HCT116 (cell line): Measurements from ENCODE around the gene OR2B6. TPM values are rescaled to one million over a fixed set of nuclear protein-coding genes. Genes with fewer than 3 reads are reported as not detected.

ENCODE experiments used
- ATAC-seq: fragments of 200-7000 bp; cut with Tn5 transposase; 2 replicates; pipeline ENCODE4 v1.9.1; 2020; ENCODE audit warnings: mild to moderate bottlenecking, moderate library complexity
- BruUV-seq: library from RNA; stranded (reverse); fragments of 400-500 nt; replicated peaks from 2 replicates; lab custom pipeline; 2021; lab: Mats Ljungman, UMichigan
- CTCF ChIA-PET: fragments of 300-600 bp; sonication (Branson Sonifier 250); formaldehyde crosslinking; loops from one replicate; lab custom pipeline; 2021; ENCODE audit warnings: antibody characterized with exemption; lab: Charles Lee
- POLR2A ChIA-PET: fragments of 300-600, 350-600 bp; sonication (Branson Sonifier 250); formaldehyde crosslinking; loops from one replicate; lab custom pipeline; 2021; ENCODE audit warnings: antibody characterized with exemption; lab: Charles Lee
- RAD21 ChIA-PET, 2 experiments: fragments of 300-600 bp; sonication (Branson Sonifier 250); formaldehyde crosslinking; loops; one replicate each; lab custom pipeline; 2023; ENCODE audit warnings: low total read pairs in 2 of 2; ENCODE audit not compliant: uncharacterized antibody in 2 of 2, unreplicated experiment in 2 of 2, low non-redundant PET in 1 of 2; lab: Charles Lee
- DNase-seq: peaks from one replicate; pipeline ENCODE4 v3.0.0-alpha.2; 2010; ENCODE audit warnings: low read depth, low spot score
- H2AFZ ChIP-seq: fragments of 200-600 bp; shearing (Covaris generic), sonication (generic); 2 replicates; pipeline ENCODE4 v1.6.1; 2017; ENCODE audit warnings: low read depth, mixed run types, mixed read lengths, antibody characterized with exemption, low read length; ENCODE audit not compliant: poor library complexity, severe bottlenecking
- H3K27ac ChIP-seq: 2 replicates; pipeline ENCODE4 v1.5.1; 2012; ENCODE audit warnings: low read depth, low read length
- H3K27me3 ChIP-seq: fragments of 200-600 bp; sonication (generic); 2 replicates; pipeline ENCODE4 v1.6.1; 2016; ENCODE audit warnings: mixed run types, low read length, mixed read lengths; ENCODE audit not compliant: insufficient read depth
- H3K36me3 ChIP-seq, 2 experiments: fragments of 200-500 bp in 1 of 2; fragments of 200-600 bp in 1 of 2; sonication (Bioruptor generic) in 1 of 2; sonication (generic) in 1 of 2; 2 replicates each; pipeline versions ENCODE4 v1.5.1 to v1.6.1; 2014 to 2016; ENCODE audit warnings: low read length in 2 of 2, inconsistent platforms in 1 of 2, mixed read lengths in 1 of 2, mixed run types in 1 of 2; ENCODE audit not compliant: insufficient read depth in 2 of 2, control insufficient read depth in 1 of 2
- H3K4me1 ChIP-seq, 2 experiments: fragments of 200-600 bp in 1 of 2; sonication (generic) in 1 of 2; 2 replicates each; pipeline versions ENCODE4 v1.5.1 to v1.6.1; 2012 to 2017; ENCODE audit warnings: low read length in 2 of 2, inconsistent platforms in 1 of 2, mild to moderate bottlenecking in 1 of 2, mixed read lengths in 1 of 2, mixed run types in 1 of 2, moderate library complexity in 1 of 2; ENCODE audit not compliant: insufficient read depth in 2 of 2, control insufficient read depth in 1 of 2
- H3K4me2 ChIP-seq: fragments of 200-600 bp; sonication (generic); 2 replicates; pipeline ENCODE4 v1.6.1; 2017; ENCODE audit warnings: mixed run types, low read length, mixed read lengths
- H3K4me3 ChIP-seq, 2 experiments: fragments of 200-600 bp in 1 of 2; sonication (generic) in 1 of 2; replicated peaks in 1 of 2; 2 replicates each; pipeline ENCODE4 v1.5.1; 2011 to 2016; ENCODE audit warnings: low read length in 2 of 2, control low read depth in 1 of 2, low read depth in 1 of 2, mild to moderate bottlenecking in 1 of 2, mixed read lengths in 1 of 2, mixed run types in 1 of 2
- H3K79me2 ChIP-seq: fragments of 200-600 bp; sonication (generic); 2 replicates; pipeline ENCODE4 v1.6.1; 2017; ENCODE audit warnings: mild to moderate bottlenecking, mixed run types, low read length, moderate library complexity, mixed read lengths; ENCODE audit not compliant: insufficient read depth
- H3K9ac ChIP-seq: fragments of 200-600 bp; sonication (generic); 2 replicates; pipeline ENCODE4 v1.6.1; 2016; ENCODE audit warnings: low read length, mixed read lengths
- H3K9me2 ChIP-seq: fragments of 200-600 bp; sonication (generic), shearing (Covaris generic); 2 replicates; pipeline ENCODE4 v1.6.1; 2017; ENCODE audit warnings: mixed run types, mild to moderate bottlenecking, moderate library complexity; ENCODE audit not compliant: insufficient read depth
- H3K9me3 ChIP-seq, 2 experiments: fragments of 200-500 bp in 1 of 2; fragments of 200-600 bp in 1 of 2; sonication (Bioruptor generic) in 1 of 2; sonication (generic) in 1 of 2; 2 replicates each; pipeline ENCODE4 v1.6.1; 2014 to 2017; ENCODE audit warnings: low read length in 2 of 2, mixed read lengths in 2 of 2, inconsistent platforms in 1 of 2, low read depth in 1 of 2, mild to moderate bottlenecking in 1 of 2, mixed run types in 1 of 2, moderate library complexity in 1 of 2; ENCODE audit not compliant: control insufficient read depth in 1 of 2, insufficient read depth in 1 of 2
- H4K20me1 ChIP-seq: fragments of 200-600 bp; sonication (generic), shearing (Covaris generic); 2 replicates; pipeline ENCODE4 v1.6.1; 2017; ENCODE audit warnings: mixed run types, mild to moderate bottlenecking, moderate library complexity; ENCODE audit not compliant: insufficient read depth
- CEBPB ChIP-seq: IDR thresholded peaks from 2 replicates; pipeline ENCODE4 v1.6.1; 2012; ENCODE audit warnings: low read depth
- SP1 ChIP-seq: IDR thresholded peaks from 2 replicates; pipeline ENCODE4 v1.6.1; 2012; ENCODE audit warnings: low read depth
- TCF7L2 ChIP-seq: IDR thresholded peaks from 2 replicates; pipeline ENCODE4 v1.7.0; 2011; ENCODE audit warnings: borderline replicate concordance, inconsistent platforms; ENCODE audit not compliant: insufficient read depth, insufficient read length; ENCODE audit errors: extremely low read depth
- intact Hi-C: fragments of 100-400 bp; cut with micrococcal nuclease; formaldehyde crosslinking; loops from 2 replicates; pipeline ENCODE4 v1.10.0; 2022
- total RNA-seq: library from RNA; stranded (reverse); gene quantifications from one replicate; pipeline ENCODE4 v1.2.1, GENCODE V29; 2021; ENCODE audit not compliant: unreplicated experiment
- TF ChIP-seq, protein P1 (sequence below): IDR thresholded peaks from 2 replicates; pipeline ENCODE4 v1.6.1; 2012; ENCODE audit warnings: low read depth
- TF ChIP-seq, protein P2 (sequence below), 3 experiments: fragments of 200-600 bp in 1 of 3; sonication (generic) in 1 of 3; IDR thresholded peaks in 2 of 3; conservative IDR thresholded peaks in 1 of 3; 2 replicates each; pipeline ENCODE4 v1.5.1; 2012 to 2017; ENCODE audit warnings: low read depth in 2 of 3, low read length in 2 of 3, antibody characterized with exemption in 1 of 3, borderline replicate concordance in 1 of 3, control low read depth in 1 of 3, mild to moderate bottlenecking in 1 of 3, mixed read lengths in 1 of 3, mixed run types in 1 of 3, moderate library complexity in 1 of 3; ENCODE audit not compliant: insufficient read depth in 1 of 3
- TF ChIP-seq, protein P3 (sequence below): IDR thresholded peaks from 2 replicates; pipeline ENCODE4 v1.6.1; 2012

Gene OR2B6
- total RNA-seq, 1 experiment from 2014 or later = 0.25 TPM

DNA sequence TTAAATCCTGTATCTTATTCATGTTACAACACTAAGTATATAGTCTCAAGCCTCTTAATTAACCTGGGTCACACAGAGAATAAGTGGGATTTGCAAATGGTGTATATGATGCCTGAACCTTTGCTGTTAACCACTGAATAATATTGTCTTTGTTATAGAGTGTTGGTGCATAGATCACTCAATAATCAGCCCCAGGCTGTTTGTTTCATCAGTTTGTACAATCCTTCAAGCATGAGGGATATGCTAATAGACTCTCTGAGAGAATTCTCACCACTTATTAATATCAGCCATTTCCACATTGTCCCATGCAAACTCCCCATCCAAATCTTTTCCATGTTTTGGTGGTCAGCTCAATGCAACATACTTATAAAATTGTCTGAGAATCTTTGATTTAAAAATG lies 21.7 kb downstream of the OR2B6 start:
- H3K4me1 ChIP-seq = no peaks in the 10 kb centered on the region
- TF ChIP-seq, protein P1, sequence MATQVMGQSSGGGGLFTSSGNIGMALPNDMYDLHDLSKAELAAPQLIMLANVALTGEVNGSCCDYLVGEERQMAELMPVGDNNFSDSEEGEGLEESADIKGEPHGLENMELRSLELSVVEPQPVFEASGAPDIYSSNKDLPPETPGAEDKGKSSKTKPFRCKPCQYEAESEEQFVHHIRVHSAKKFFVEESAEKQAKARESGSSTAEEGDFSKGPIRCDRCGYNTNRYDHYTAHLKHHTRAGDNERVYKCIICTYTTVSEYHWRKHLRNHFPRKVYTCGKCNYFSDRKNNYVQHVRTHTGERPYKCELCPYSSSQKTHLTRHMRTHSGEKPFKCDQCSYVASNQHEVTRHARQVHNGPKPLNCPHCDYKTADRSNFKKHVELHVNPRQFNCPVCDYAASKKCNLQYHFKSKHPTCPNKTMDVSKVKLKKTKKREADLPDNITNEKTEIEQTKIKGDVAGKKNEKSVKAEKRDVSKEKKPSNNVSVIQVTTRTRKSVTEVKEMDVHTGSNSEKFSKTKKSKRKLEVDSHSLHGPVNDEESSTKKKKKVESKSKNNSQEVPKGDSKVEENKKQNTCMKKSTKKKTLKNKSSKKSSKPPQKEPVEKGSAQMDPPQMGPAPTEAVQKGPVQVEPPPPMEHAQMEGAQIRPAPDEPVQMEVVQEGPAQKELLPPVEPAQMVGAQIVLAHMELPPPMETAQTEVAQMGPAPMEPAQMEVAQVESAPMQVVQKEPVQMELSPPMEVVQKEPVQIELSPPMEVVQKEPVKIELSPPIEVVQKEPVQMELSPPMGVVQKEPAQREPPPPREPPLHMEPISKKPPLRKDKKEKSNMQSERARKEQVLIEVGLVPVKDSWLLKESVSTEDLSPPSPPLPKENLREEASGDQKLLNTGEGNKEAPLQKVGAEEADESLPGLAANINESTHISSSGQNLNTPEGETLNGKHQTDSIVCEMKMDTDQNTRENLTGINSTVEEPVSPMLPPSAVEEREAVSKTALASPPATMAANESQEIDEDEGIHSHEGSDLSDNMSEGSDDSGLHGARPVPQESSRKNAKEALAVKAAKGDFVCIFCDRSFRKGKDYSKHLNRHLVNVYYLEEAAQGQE = no peak
- TF ChIP-seq, protein P2, sequence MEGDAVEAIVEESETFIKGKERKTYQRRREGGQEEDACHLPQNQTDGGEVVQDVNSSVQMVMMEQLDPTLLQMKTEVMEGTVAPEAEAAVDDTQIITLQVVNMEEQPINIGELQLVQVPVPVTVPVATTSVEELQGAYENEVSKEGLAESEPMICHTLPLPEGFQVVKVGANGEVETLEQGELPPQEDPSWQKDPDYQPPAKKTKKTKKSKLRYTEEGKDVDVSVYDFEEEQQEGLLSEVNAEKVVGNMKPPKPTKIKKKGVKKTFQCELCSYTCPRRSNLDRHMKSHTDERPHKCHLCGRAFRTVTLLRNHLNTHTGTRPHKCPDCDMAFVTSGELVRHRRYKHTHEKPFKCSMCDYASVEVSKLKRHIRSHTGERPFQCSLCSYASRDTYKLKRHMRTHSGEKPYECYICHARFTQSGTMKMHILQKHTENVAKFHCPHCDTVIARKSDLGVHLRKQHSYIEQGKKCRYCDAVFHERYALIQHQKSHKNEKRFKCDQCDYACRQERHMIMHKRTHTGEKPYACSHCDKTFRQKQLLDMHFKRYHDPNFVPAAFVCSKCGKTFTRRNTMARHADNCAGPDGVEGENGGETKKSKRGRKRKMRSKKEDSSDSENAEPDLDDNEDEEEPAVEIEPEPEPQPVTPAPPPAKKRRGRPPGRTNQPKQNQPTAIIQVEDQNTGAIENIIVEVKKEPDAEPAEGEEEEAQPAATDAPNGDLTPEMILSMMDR (IDR thresholded peaks at IDR 0.05 in 2 of 3, conservative IDR thresholded peaks at IDR 0.05 in 1 of 3; ENCODE audit: borderline replicate concordance in 1 of 3, insufficient read depth in 1 of 3, low read depth in 2 of 3, low read length in 2 of 3) = no peak
- TF ChIP-seq CEBPB (no peak), SP1 (no peak), TCF7L2 (no peak)
- TF ChIP-seq, protein P3, sequence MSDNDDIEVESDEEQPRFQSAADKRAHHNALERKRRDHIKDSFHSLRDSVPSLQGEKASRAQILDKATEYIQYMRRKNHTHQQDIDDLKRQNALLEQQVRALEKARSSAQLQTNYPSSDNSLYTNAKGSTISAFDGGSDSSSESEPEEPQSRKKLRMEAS = no peak
- TF ChIP-seq, all 23 proteins: peak for 0
- Histone ChIP-seq H3K9me2 (no peaks in the 10 kb centered on the region), H3K4me2 (no peak overlapping the region), H3K27me3 (no peaks in the 10 kb centered on the region), H3K9ac (no peak overlapping the region), H4K20me1 (no peaks in the 10 kb centered on the region), H3K9me3 (no peaks in the 10 kb centered on the region), H3K36me3 (no peaks in the 10 kb centered on the region), H2AFZ (no peak overlapping the region), H3K79me2 (no peaks in the 10 kb centered on the region), H3K4me3 (no peak overlapping the region), H3K27ac (no peak overlapping the region)
- CTCF ChIA-PET = no interaction called here
- BruUV-seq = no TSS peak
- no peak for DNase-seq
- POLR2A ChIA-PET = no interaction called here
- ATAC-seq = no peak
- RAD21 ChIA-PET = no interaction called here
- intact Hi-C loops = no loop called here
